ENCODE data around the gene MN1.
A peak's percentile ranks its signal among the peaks of the same experiment; 100 is the strongest.

MN1 gene

DNA sequence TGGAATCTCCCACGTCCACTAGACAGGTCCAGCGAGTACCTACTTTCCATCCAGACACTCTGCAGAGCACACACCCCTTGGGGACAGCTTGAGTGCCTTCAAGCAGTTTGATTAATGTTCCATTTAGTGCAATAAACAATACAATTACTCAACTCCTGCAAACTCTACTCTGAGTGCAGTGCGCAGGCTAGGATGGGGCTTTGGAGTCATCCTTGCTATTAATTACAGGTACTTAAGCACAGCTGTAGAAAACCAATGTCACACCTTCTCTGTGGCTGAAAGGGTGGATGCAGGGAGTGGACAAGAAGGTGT is 82.6 kb downstream of the MN1 start:
- no peak overlapping the region for H3K4me3 ChIP-seq (ENCODE audit: low read length in 2 of 2)
- no peak overlapping the region for H3K27ac ChIP-seq (ENCODE audit: low read depth in 2 of 2, low read length in 2 of 2)
- no peak overlapping the region for H3K9ac ChIP-seq (ENCODE audit: low read depth in 1 of 2, low read length in 2 of 2)
- peaks cover 0 to 4% of the 10 kb centered on the region in 2 donors for H3K27me3 ChIP-seq (ENCODE audit: control insufficient read depth in 2 of 2, insufficient read depth in 2 of 2, low read length in 2 of 2)
- H3K4me1 ChIP-seq (ENCODE audit: control insufficient read depth in 2 of 2, insufficient read depth in 2 of 2, low read length in 2 of 2) = peaks cover 0 to 3% of the 10 kb centered on the region in 2 donors
- no peaks in the 10 kb centered on the region for H3K9me3 ChIP-seq (ENCODE audit: control insufficient read depth in 2 of 2, low read length in 2 of 2)
- no peaks in the 10 kb centered on the region for H3K36me3 ChIP-seq (ENCODE audit: control insufficient read depth in 2 of 2, insufficient read depth in 2 of 2, low read length in 2 of 2)

DNA sequence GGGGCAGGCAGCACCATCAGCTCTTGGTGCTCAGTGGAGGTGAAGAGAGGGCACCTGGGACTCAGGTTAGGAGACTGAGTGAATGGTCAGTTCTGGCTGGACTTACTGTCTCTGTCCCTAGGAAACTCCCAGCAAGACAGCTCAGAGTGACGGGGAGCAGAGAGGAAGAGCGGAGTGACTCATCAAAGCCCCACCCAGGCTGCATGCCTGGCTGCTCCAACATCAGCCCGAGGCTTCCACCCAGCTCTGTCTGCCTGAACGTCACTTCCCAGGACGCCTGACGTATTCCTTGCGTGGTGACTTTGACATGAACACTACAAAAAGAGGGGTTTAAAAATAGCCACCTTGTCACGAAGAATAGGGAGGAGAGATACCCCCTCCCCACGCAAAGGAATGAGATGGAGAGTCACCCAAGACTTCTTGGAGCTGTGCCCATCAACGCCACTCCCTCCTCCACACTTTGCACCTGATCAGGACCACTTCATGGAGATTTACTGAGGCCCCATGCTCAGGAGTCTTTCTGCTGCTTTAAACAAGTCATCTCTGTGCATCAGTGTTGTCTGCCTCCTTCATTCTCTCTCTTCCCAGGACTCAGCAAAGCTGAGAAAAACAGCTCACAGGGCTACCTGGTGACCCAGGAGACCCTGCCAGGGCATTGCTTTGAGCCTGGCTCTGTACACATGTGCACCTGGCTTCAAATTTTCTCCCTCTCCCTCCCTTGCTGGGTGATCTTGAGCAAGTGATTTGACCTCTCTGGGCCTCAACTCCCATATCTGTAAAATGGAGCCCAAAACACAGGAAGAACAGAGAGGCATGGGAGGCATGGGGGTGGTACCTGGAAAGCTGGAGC is 83.1 kb downstream of the MN1 start:
- no peaks in the 10 kb centered on the region for H3K9me3 ChIP-seq (ENCODE audit: control insufficient read depth in 2 of 2, low read length in 2 of 2)
- peak overlapping the region in 1 of 2 donors; percentile 9 for H3K4me3 ChIP-seq (ENCODE audit: low read length in 2 of 2)
- H3K9ac ChIP-seq (ENCODE audit: low read depth in 1 of 2, low read length in 2 of 2) = no peak overlapping the region
- no peaks in the 10 kb centered on the region for H3K36me3 ChIP-seq (ENCODE audit: control insufficient read depth in 2 of 2, insufficient read depth in 2 of 2, low read length in 2 of 2)
- peaks cover 0 to 4% of the 10 kb centered on the region in 2 donors for H3K27me3 ChIP-seq (ENCODE audit: control insufficient read depth in 2 of 2, insufficient read depth in 2 of 2, low read length in 2 of 2)
- H3K27ac ChIP-seq (ENCODE audit: low read depth in 2 of 2, low read length in 2 of 2) = peak overlapping the region in 1 of 2 donors; percentile 35
- H3K4me1 ChIP-seq (ENCODE audit: control insufficient read depth in 2 of 2, insufficient read depth in 2 of 2, low read length in 2 of 2) = peaks cover 0 to 3% of the 10 kb centered on the region in 2 donors

DNA sequence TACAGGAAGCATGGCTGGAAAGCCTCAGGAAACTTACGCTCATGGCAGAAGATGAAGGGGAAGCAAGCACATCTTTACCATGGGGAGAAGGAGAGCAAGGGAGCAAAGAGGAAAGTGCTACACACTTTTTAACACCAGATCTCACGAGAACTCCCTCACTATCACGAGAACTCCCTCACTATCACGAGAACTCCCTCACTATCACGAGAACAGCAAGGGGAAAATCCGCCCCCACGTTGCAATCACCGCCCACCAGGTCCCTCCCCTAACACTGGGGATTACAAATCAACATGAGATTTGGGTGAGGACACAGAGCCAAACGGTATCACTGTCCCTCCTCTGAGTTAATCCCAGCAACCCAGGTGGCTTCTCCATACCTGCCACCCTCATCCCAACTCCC is 84.5 kb downstream of the MN1 start:
- Histone ChIP-seq H3K27ac (ENCODE audit: low read depth in 2 of 2, low read length in 2 of 2) (no peak overlapping the region), H3K4me3 (ENCODE audit: low read length in 2 of 2) (no peak overlapping the region), H3K27me3 (ENCODE audit: control insufficient read depth in 2 of 2, insufficient read depth in 2 of 2, low read length in 2 of 2) (peaks cover 0 to 4% of the 10 kb centered on the region in 2 donors), H3K4me1 (ENCODE audit: control insufficient read depth in 2 of 2, insufficient read depth in 2 of 2, low read length in 2 of 2) (peaks cover 0 to 3% of the 10 kb centered on the region in 2 donors), H3K9ac (ENCODE audit: low read depth in 1 of 2, low read length in 2 of 2) (no peak overlapping the region), H3K9me3 (ENCODE audit: control insufficient read depth in 2 of 2, low read length in 2 of 2) (no peaks in the 10 kb centered on the region), H3K36me3 (ENCODE audit: control insufficient read depth in 2 of 2, insufficient read depth in 2 of 2, low read length in 2 of 2) (no peaks in the 10 kb centered on the region)

DNA sequence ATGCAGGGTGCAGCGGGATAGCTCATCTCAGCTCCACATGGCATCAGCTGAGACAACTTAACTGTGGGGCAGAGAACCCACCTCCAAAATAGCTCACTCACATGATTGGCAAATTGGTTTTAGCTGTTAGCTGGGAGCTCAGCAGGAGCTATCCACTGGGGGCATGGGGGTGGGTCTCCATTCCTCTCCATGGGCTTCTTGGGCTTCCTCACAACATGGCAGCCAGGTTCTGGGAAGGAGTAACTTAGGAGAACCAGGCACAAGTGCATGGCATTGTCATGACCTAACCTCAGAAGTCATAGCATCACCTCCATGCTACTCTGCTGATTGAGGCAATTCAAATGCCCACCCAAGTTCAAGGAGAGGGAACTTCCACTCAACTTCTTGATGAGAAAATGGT is 85.5 kb downstream of the MN1 start:
- no peak overlapping the region for H3K4me3 ChIP-seq (ENCODE audit: low read length in 2 of 2)
- H3K9me3 ChIP-seq (ENCODE audit: control insufficient read depth in 2 of 2, low read length in 2 of 2) = no peaks in the 10 kb centered on the region
- no peaks in the 10 kb centered on the region for H3K36me3 ChIP-seq (ENCODE audit: control insufficient read depth in 2 of 2, insufficient read depth in 2 of 2, low read length in 2 of 2)
- no peak overlapping the region for H3K9ac ChIP-seq (ENCODE audit: low read depth in 1 of 2, low read length in 2 of 2)
- peaks cover 0 to 4% of the 10 kb centered on the region in 2 donors for H3K27me3 ChIP-seq (ENCODE audit: control insufficient read depth in 2 of 2, insufficient read depth in 2 of 2, low read length in 2 of 2)
- no peak overlapping the region for H3K27ac ChIP-seq (ENCODE audit: low read depth in 2 of 2, low read length in 2 of 2)
- peaks cover 0 to 3% of the 10 kb centered on the region in 2 donors for H3K4me1 ChIP-seq (ENCODE audit: control insufficient read depth in 2 of 2, insufficient read depth in 2 of 2, low read length in 2 of 2)

DNA sequence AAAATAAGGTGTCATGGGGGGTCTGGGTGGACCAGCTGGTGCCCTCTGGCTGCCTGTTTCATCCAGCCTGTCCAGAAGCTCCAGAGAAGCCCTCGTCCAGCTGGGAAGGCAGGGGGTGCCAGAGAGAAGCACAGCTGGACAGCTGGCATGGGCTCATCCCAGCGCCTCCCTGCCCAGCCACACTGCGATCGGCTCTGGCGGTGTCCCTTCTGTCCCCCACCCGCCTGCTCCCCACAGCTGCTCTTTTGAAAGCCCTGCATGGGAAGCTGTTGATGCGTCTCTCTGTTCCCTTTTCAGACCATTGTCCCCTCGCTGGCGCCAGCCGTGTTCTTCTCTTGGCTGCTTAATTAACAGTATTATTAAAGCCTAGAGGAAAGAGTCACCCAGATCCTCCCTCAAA is 86.5 kb downstream of the MN1 start:
- Histone ChIP-seq H3K27me3 (ENCODE audit: control insufficient read depth in 2 of 2, insufficient read depth in 2 of 2, low read length in 2 of 2) (peaks cover 0 to 4% of the 10 kb centered on the region in 2 donors), H3K4me1 (ENCODE audit: control insufficient read depth in 2 of 2, insufficient read depth in 2 of 2, low read length in 2 of 2) (peaks cover 0 to 3% of the 10 kb centered on the region in 2 donors), H3K9ac (ENCODE audit: low read depth in 1 of 2, low read length in 2 of 2) (no peak overlapping the region), H3K9me3 (ENCODE audit: control insufficient read depth in 2 of 2, low read length in 2 of 2) (no peaks in the 10 kb centered on the region), H3K36me3 (ENCODE audit: control insufficient read depth in 2 of 2, insufficient read depth in 2 of 2, low read length in 2 of 2) (no peaks in the 10 kb centered on the region), H3K27ac (ENCODE audit: low read depth in 2 of 2, low read length in 2 of 2) (no peak overlapping the region), H3K4me3 (ENCODE audit: low read length in 2 of 2) (no peak overlapping the region)

DNA sequence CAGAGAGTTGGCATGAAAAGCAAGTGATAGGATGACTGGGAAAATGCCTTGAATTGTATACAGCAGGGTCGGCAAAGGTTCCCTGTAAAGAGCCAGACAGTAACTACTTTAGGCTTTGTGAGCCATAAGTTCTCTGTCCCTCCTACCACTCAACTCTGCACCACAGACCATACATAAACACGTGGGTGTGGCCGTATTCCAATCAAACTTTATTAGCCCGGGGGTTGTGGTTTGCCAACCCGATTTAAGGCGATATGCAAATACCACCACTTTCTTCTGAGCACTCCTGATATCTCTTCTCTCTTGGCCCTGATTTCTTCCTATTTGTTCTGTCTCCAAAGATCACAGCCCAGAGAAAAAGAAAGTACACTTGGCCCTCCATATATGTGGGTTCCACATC is 87.5 kb downstream of the MN1 start:
- no peak overlapping the region for H3K27ac ChIP-seq (ENCODE audit: low read depth in 2 of 2, low read length in 2 of 2)
- no peak overlapping the region for H3K9ac ChIP-seq (ENCODE audit: low read depth in 1 of 2, low read length in 2 of 2)
- H3K9me3 ChIP-seq (ENCODE audit: control insufficient read depth in 2 of 2, low read length in 2 of 2) = no peaks in the 10 kb centered on the region
- H3K27me3 ChIP-seq (ENCODE audit: control insufficient read depth in 2 of 2, insufficient read depth in 2 of 2, low read length in 2 of 2) = peaks cover 0 to 4% of the 10 kb centered on the region in 2 donors
- H3K36me3 ChIP-seq (ENCODE audit: control insufficient read depth in 2 of 2, insufficient read depth in 2 of 2, low read length in 2 of 2) = no peaks in the 10 kb centered on the region
- H3K4me1 ChIP-seq (ENCODE audit: control insufficient read depth in 2 of 2, insufficient read depth in 2 of 2, low read length in 2 of 2) = peaks cover 0 to 3% of the 10 kb centered on the region in 2 donors
- H3K4me3 ChIP-seq (ENCODE audit: low read length in 2 of 2) = no peak overlapping the region

DNA sequence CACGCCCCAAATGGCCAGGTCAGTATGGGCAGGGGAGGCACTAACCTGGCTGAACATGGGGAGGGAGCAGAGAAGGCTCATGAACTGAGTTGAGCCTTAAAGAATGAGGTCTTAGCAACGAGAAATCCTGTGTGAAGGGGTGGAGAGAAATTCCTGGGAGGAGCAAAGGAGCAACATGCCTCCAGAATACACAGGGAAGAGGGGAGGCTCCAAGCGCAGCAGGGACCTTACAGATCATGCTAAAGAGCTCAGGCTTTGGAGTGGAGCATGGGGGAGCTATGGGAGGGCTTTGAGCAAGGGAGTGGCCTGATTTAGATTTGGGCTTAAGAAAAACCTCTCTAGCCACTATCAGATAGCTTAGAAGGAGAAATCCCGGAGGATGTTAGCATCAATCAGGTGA is 88.1 kb downstream of the MN1 start:
- no peak overlapping the region for H3K27ac ChIP-seq (ENCODE audit: low read depth in 2 of 2, low read length in 2 of 2)
- no peak overlapping the region for H3K9ac ChIP-seq (ENCODE audit: low read depth in 1 of 2, low read length in 2 of 2)
- peaks cover 0 to 4% of the 10 kb centered on the region in 2 donors for H3K27me3 ChIP-seq (ENCODE audit: control insufficient read depth in 2 of 2, insufficient read depth in 2 of 2, low read length in 2 of 2)
- no peaks in the 10 kb centered on the region for H3K36me3 ChIP-seq (ENCODE audit: control insufficient read depth in 2 of 2, insufficient read depth in 2 of 2, low read length in 2 of 2)
- H3K4me1 ChIP-seq (ENCODE audit: control insufficient read depth in 2 of 2, insufficient read depth in 2 of 2, low read length in 2 of 2) = peaks cover 0 to 3% of the 10 kb centered on the region in 2 donors
- H3K9me3 ChIP-seq (ENCODE audit: control insufficient read depth in 2 of 2, low read length in 2 of 2) = no peaks in the 10 kb centered on the region
- H3K4me3 ChIP-seq (ENCODE audit: low read length in 2 of 2) = no peak overlapping the region

DNA sequence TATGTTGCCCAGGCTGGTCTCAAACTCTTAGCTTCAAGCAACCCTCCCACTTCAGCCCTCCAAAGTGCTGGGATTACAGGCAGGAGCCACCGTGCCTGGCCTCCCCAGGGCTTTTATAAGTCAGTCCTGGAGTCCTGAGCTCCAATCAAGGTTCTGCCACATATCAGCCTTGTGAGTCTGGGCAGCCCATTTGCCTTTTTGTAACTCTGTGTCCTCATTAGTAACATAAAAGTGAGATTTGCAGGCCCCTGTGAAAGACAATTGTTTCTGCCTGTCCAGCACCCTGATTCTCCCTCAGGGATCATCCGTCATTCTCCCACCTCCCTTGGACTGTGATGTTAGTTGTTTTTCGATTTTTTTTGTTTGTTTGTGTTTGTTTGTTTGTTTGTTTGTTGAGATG is 89.8 kb downstream of the MN1 start:
- Histone ChIP-seq H3K4me3 (ENCODE audit: low read length in 2 of 2) (no peak overlapping the region), H3K9me3 (ENCODE audit: control insufficient read depth in 2 of 2, low read length in 2 of 2) (no peaks in the 10 kb centered on the region), H3K27ac (ENCODE audit: low read depth in 2 of 2, low read length in 2 of 2) (no peak overlapping the region), H3K27me3 (ENCODE audit: control insufficient read depth in 2 of 2, insufficient read depth in 2 of 2, low read length in 2 of 2) (peaks cover 0 to 4% of the 10 kb centered on the region in 2 donors), H3K36me3 (ENCODE audit: control insufficient read depth in 2 of 2, insufficient read depth in 2 of 2, low read length in 2 of 2) (no peaks in the 10 kb centered on the region), H3K4me1 (ENCODE audit: control insufficient read depth in 2 of 2, insufficient read depth in 2 of 2, low read length in 2 of 2) (no peaks in the 10 kb centered on the region), H3K9ac (ENCODE audit: low read depth in 1 of 2, low read length in 2 of 2) (no peak overlapping the region)

DNA sequence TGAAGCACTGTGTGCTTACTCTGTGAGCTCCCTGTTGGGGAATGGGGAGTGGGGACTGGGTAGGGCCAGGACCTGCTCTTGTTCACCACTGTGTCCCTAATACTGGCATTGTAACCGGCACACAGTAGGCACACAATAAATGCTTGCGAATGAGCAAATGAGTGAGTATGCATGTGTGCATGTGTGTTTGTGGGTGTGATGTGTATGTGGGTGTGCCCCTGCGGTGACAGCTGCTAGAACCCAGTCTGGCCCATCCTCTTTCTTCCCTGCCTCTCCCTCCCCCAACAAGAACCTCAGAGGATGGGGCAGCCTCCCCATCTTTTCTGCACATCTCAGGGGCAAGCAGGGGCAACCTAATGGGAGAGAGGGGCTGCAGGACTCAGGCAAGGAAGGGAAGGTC is 90.5 kb downstream of the MN1 start:
- H3K27me3 ChIP-seq (ENCODE audit: control insufficient read depth in 2 of 2, insufficient read depth in 2 of 2, low read length in 2 of 2) = peaks cover 0 to 4% of the 10 kb centered on the region in 2 donors
- no peak overlapping the region for H3K4me3 ChIP-seq (ENCODE audit: low read length in 2 of 2)
- H3K9me3 ChIP-seq (ENCODE audit: control insufficient read depth in 2 of 2, low read length in 2 of 2) = no peaks in the 10 kb centered on the region
- no peaks in the 10 kb centered on the region for H3K36me3 ChIP-seq (ENCODE audit: control insufficient read depth in 2 of 2, insufficient read depth in 2 of 2, low read length in 2 of 2)
- H3K4me1 ChIP-seq (ENCODE audit: control insufficient read depth in 2 of 2, insufficient read depth in 2 of 2, low read length in 2 of 2) = no peaks in the 10 kb centered on the region
- no peak overlapping the region for H3K9ac ChIP-seq (ENCODE audit: low read depth in 1 of 2, low read length in 2 of 2)
- H3K27ac ChIP-seq (ENCODE audit: low read depth in 2 of 2, low read length in 2 of 2) = no peak overlapping the region

DNA sequence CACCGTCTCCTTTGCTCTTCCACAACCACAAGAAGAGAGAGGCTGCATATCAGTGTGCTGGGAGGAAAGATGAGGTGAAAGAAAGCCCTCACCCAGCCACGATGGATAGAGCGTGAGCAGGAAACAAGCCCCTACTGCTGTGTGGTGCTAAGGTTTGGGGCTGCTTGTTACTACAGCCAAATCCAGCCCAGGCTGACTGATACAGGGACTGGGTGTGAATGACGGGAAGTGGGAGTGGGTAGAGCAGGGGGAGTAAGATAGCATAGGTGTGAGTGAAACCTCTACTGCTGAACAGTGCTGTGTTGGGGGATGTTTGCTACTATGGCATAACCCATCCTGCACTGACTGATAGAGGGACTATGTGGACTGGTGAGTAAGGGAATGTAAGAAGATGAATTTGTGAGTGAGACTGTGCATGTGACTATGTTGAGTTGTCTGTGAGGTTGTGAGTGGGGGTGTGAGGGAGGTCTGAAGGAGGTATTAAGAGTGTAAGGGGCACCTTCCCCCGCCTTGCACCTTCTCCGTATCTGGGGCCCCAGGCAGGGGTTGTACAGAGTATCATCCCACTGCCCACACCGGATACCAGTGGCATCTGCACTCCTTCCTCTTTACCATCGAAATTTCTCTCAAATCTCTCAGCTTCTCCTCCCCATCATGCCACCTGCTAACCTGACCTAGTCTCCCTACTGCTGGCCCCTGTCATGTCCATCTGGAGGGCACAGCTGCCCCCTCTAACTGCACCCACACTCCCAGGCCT is 91.5 kb downstream of the MN1 start:
- H3K4me1 ChIP-seq (ENCODE audit: control insufficient read depth in 2 of 2, insufficient read depth in 2 of 2, low read length in 2 of 2) = no peaks in the 10 kb centered on the region
- H3K36me3 ChIP-seq (ENCODE audit: control insufficient read depth in 2 of 2, insufficient read depth in 2 of 2, low read length in 2 of 2) = no peaks in the 10 kb centered on the region
- H3K9me3 ChIP-seq (ENCODE audit: control insufficient read depth in 2 of 2, low read length in 2 of 2) = no peaks in the 10 kb centered on the region
- no peak overlapping the region for H3K4me3 ChIP-seq (ENCODE audit: low read length in 2 of 2)
- H3K27ac ChIP-seq (ENCODE audit: low read depth in 2 of 2, low read length in 2 of 2) = no peak overlapping the region
- no peaks in the 10 kb centered on the region for H3K27me3 ChIP-seq (ENCODE audit: control insufficient read depth in 2 of 2, insufficient read depth in 2 of 2, low read length in 2 of 2)
- H3K9ac ChIP-seq (ENCODE audit: low read depth in 1 of 2, low read length in 2 of 2) = no peak overlapping the region

Data from mucosa of rectum (tissue), 2 donors.